CD4-positive, alpha-beta T cell (primary cell): ENCODE results near the gene PDZRN4. TPM values are rescaled to one million over a fixed set of nuclear protein-coding genes. Genes with fewer than 3 reads are reported as not detected.

Source experiments
- ATAC-seq: fragments of 200-7000 bp; cut with Tn5 transposase; one replicate; pipeline ENCODE4 v1.10.0; 2022; ENCODE audit warnings: mild to moderate bottlenecking; ENCODE audit not compliant: poor library complexity
- CTCF ChIA-PET: fragments of 350-600 bp; sonication (Branson Sonifier 250); formaldehyde crosslinking; loops from one replicate; lab custom pipeline; 2021; ENCODE audit warnings: antibody characterized with exemption, inconsistent platforms; lab: Charles Lee
- POLR2A ChIA-PET: fragments of 350-600 bp; sonication (Branson Sonifier 250); formaldehyde crosslinking; loops from one replicate; lab custom pipeline; 2021; ENCODE audit warnings: antibody characterized with exemption, inconsistent platforms; lab: Charles Lee
- DNase-seq, 14 experiments: peaks; one replicate each; pipeline ENCODE4 v3.0.0-alpha.2; 2013 to 2020; ENCODE audit warnings: mixed read lengths in 2 of 14
- H3K27ac ChIP-seq, 2 donors: one replicate each; pipeline versions ENCODE4 v1.5.1 to v1.7.0; 2013; ENCODE audit warnings: low read length in 2 of 2, low read depth in 1 of 2, mild to moderate bottlenecking in 1 of 2
- H3K27me3 ChIP-seq, 2 experiments: 1 replicate in 1 of 2; 2 replicates in 1 of 2; pipeline versions ENCODE4 v1.6.1 to v1.7.0; 2013; ENCODE audit warnings: low read length in 2 of 2, control low read depth in 1 of 2, mild to moderate bottlenecking in 1 of 2, moderate library complexity in 1 of 2; ENCODE audit not compliant: insufficient read depth in 2 of 2, control insufficient read depth in 1 of 2
- H3K36me3 ChIP-seq: one replicate; pipeline ENCODE4 v1.6.1; 2013; ENCODE audit warnings: low read length, control low read depth; ENCODE audit not compliant: insufficient read depth
- H3K4me1 ChIP-seq: one replicate; pipeline ENCODE4 v1.6.1; 2013; ENCODE audit warnings: low read length, control low read depth; ENCODE audit not compliant: insufficient read depth
- H3K4me3 ChIP-seq: one replicate; pipeline ENCODE4 v1.5.1; 2013; ENCODE audit warnings: mild to moderate bottlenecking, low read length, moderate library complexity
- H3K9me3 ChIP-seq, 2 experiments: 1 replicate in 1 of 2; 2 replicates in 1 of 2; pipeline versions ENCODE4 v1.6.1 to v1.7.0; 2013; ENCODE audit warnings: low read length in 2 of 2, mild to moderate bottlenecking in 2 of 2, control low read depth in 1 of 2, moderate library complexity in 1 of 2; ENCODE audit not compliant: control insufficient read depth in 1 of 2, insufficient read depth in 1 of 2
- H3K27ac Mint-ChIP-seq: one replicate; pipeline ENCODE4 v1.8.0; 2020; ENCODE audit warnings: mixed read lengths
- H3K27me3 Mint-ChIP-seq: one replicate; pipeline ENCODE4 v1.8.0; 2021; ENCODE audit warnings: mixed read lengths
- H3K36me3 Mint-ChIP-seq: one replicate; pipeline ENCODE4 v1.8.0; 2021; ENCODE audit warnings: low read depth, mixed read lengths
- H3K4me1 Mint-ChIP-seq: one replicate; pipeline ENCODE4 v1.8.0; 2021; ENCODE audit warnings: low read depth, mixed read lengths
- H3K4me3 Mint-ChIP-seq: one replicate; pipeline ENCODE4 v1.8.0; 2020; ENCODE audit warnings: mild to moderate bottlenecking, mixed read lengths
- H3K9me3 Mint-ChIP-seq: one replicate; pipeline ENCODE4 v1.8.0; 2020; ENCODE audit warnings: mixed read lengths
- intact Hi-C, 2 experiments: fragments of 100-400 bp; cut with DNase I in 1 of 2; cut with micrococcal nuclease in 1 of 2; formaldehyde crosslinking; loops; one replicate each; pipeline versions ENCODE4 v1.15.1 to v1.9.0; 2023 to 2025; cut with DNase I, micrococcal nuclease
- total RNA-seq, 174 experiments: library from RNA in 2 of 174; stranded (reverse) in 2 of 174; gene quantifications; one replicate each; pipeline ENCODE4 v1.2.3 and lab custom pipeline; 2021 to 2026
- TF ChIP-seq, protein P1 (sequence below): fragments of 200-600 bp; IDR thresholded peaks from one replicate; pipeline ENCODE4 v1.8.0; 2022; ENCODE audit warnings: antibody characterized with exemption, mild to moderate bottlenecking

PDZRN4 gene
- total RNA-seq, 2 experiments from 2014 or later: not detected

DNA sequence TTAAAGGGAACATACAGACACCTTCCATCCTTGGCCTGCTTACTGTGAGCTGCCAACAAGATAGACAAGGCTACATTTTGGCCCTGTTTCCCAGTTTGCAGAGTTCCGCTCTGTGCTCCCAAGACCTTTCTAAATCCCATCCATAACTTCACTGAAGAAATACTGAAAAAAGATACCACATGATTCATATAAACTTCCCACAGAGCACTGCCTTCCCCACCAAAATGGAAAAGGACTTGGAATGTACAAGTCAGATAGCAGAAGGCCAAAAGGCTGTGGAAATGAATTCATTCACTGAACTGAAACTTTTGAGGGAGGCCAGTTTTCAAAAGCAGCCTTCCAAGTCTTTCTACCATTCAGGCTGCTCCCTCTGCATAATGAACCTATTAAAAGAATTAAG, 29.6 kb downstream of the PDZRN4 start:
- Histone ChIP-seq H3K4me1 (no peaks in the 10 kb centered on the region), H3K36me3 (no peaks in the 10 kb centered on the region), H3K4me3 (no peak overlapping the region), H3K9me3 (no peaks in the 10 kb centered on the region), H3K27ac (no peak overlapping the region), H3K27me3 (no peaks in the 10 kb centered on the region)
- Mint-ChIP-seq H3K4me1 (no peaks in the 10 kb centered on the region), H3K4me3 (no peak overlapping the region), H3K9me3 (no peaks in the 10 kb centered on the region), H3K27ac (no peak overlapping the region), H3K36me3 (no peaks in the 10 kb centered on the region), H3K27me3 (peaks cover 1% of the 10 kb centered on the region)
- ATAC-seq (no peak), DNase-seq (no peak)
- TF ChIP-seq, protein P1, sequence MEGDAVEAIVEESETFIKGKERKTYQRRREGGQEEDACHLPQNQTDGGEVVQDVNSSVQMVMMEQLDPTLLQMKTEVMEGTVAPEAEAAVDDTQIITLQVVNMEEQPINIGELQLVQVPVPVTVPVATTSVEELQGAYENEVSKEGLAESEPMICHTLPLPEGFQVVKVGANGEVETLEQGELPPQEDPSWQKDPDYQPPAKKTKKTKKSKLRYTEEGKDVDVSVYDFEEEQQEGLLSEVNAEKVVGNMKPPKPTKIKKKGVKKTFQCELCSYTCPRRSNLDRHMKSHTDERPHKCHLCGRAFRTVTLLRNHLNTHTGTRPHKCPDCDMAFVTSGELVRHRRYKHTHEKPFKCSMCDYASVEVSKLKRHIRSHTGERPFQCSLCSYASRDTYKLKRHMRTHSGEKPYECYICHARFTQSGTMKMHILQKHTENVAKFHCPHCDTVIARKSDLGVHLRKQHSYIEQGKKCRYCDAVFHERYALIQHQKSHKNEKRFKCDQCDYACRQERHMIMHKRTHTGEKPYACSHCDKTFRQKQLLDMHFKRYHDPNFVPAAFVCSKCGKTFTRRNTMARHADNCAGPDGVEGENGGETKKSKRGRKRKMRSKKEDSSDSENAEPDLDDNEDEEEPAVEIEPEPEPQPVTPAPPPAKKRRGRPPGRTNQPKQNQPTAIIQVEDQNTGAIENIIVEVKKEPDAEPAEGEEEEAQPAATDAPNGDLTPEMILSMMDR: no peak
- CTCF ChIA-PET: no interaction called here
- intact Hi-C loops: no loop called here
- POLR2A ChIA-PET: no interaction called here

GRCh38 chr12:41220931-41221330, 32.8 kb downstream of the PDZRN4 start:
- intact Hi-C loops: no loop called here
- Mint-ChIP-seq H3K36me3 (no peaks in the 10 kb centered on the region), H3K4me3 (no peak overlapping the region), H3K4me1 (no peaks in the 10 kb centered on the region), H3K27me3 (no peaks in the 10 kb centered on the region), H3K27ac (no peak overlapping the region), H3K9me3 (no peaks in the 10 kb centered on the region)
- DNase-seq (no peak), ATAC-seq (no peak)
- no peaks in the 10 kb centered on the region for H3K36me3 ChIP-seq
- no peak overlapping the region for H3K4me3 ChIP-seq
- H3K9me3 ChIP-seq: peaks cover 0 to 5% of the 10 kb centered on the region in 2 experiments
- ChIA-PET CTCF (no interaction called here), POLR2A (no interaction called here)
- H3K4me1 ChIP-seq: no peaks in the 10 kb centered on the region
- no peaks in the 10 kb centered on the region for H3K27me3 ChIP-seq
- H3K27ac ChIP-seq: no peak overlapping the region
- TF ChIP-seq, protein P1: no peak

GRCh38 chr12:41221491-41221890, 33.4 kb downstream of the PDZRN4 start:
- ATAC-seq: no peak
- H3K4me3 Mint-ChIP-seq: no peak overlapping the region
- TF ChIP-seq, protein P1: no peak
- CTCF ChIA-PET: no interaction called here
- H3K27ac Mint-ChIP-seq: no peak overlapping the region
- H3K27me3 Mint-ChIP-seq: no peaks in the 10 kb centered on the region
- no peaks in the 10 kb centered on the region for H3K27me3 ChIP-seq
- no peaks in the 10 kb centered on the region for H3K4me1 Mint-ChIP-seq
- intact Hi-C loops: no loop called here
- peaks cover 0 to 5% of the 10 kb centered on the region in 2 experiments for H3K9me3 ChIP-seq
- no peaks in the 10 kb centered on the region for H3K36me3 Mint-ChIP-seq
- no peaks in the 10 kb centered on the region for H3K9me3 Mint-ChIP-seq
- H3K27ac ChIP-seq: no peak overlapping the region
- no peak overlapping the region for H3K4me3 ChIP-seq
- no peaks in the 10 kb centered on the region for H3K36me3 ChIP-seq
- DNase-seq: no peak
- POLR2A ChIA-PET: no interaction called here
- H3K4me1 ChIP-seq: no peaks in the 10 kb centered on the region
